ENCODE results near the gene KDF1. TPM values are rescaled to one million over a fixed set of nuclear protein-coding genes. Genes with fewer than 3 reads are reported as not detected.

Gene KDF1
- total RNA-seq, 2 donors from 2014 or later, result 0.18 to 0.68 TPM

- ATAC-seq, result no peak
- intact Hi-C loops (cut with DNase I), result no loop called here
- DNase-seq, result no peak
Measured at GRCh38 chr1:26936823-26937222, 23.4 kb downstream of the KDF1 start.

- intact Hi-C loops (cut with DNase I), result no loop called here
- ATAC-seq, result no peak
- DNase-seq, result no peak
Measured at GRCh38 chr1:26932531-26932930, 27.7 kb downstream of the KDF1 start.

- DNase-seq, result no peak
- intact Hi-C loops (cut with DNase I), result no loop called here
- no peak for ATAC-seq
Measured at GRCh38 chr1:26923711-26924110, 36.6 kb downstream of the KDF1 start.

- intact Hi-C loops (cut with DNase I), result no loop called here
- ATAC-seq (no peak), DNase-seq (no peak)
Measured at GRCh38 chr1:26922901-26923300, 37.4 kb downstream of the KDF1 start.

- intact Hi-C loops (cut with DNase I), result no loop called here
- DNase-seq, result no peak
- no peak for ATAC-seq
Measured at GRCh38 chr1:26922431-26922729, 37.9 kb downstream of the KDF1 start.

GRCh38 chr1:26921540-26922430 lies 38.5 kb downstream of the KDF1 start, which contains the start of gene NUDC:
Gene NUDC, plus strand, starts transcription at chr1:26921743. Its CDS starts 106 bp downstream, at chr1:26921849.
- DNase-seq, result peak; percentile 98
- intact Hi-C loops (cut with DNase I), result no loop called here

GRCh38 chr1:26921126-26921539 lies 39.1 kb downstream of the KDF1 start:
- intact Hi-C loops (cut with DNase I), result no loop called here
- DNase-seq, result no peak
- peak; percentile 16 to 35 for ATAC-seq

More at GRCh38 chr1:26921540-26922430, 38.5 kb downstream of the KDF1 start, which contains the start of gene NUDC:
- ATAC-seq, result peak; percentile 99

GRCh38 chr1:26915204-26915842 lies 44.9 kb downstream of the KDF1 start:
- ATAC-seq, result peak; percentile 19 to 63
- peak; percentile 52 for DNase-seq
- intact Hi-C loops (cut with DNase I), result no loop called here

- DNase-seq (peak; percentile 48), ATAC-seq (peak; percentile 74 to 87)
- intact Hi-C loops (cut with DNase I), result no loop called here
Measured at GRCh38 chr1:26913754-26914619, 46.3 kb downstream of the KDF1 start, which contains the start of gene NR0B2. Gene NR0B2, minus strand, starts transcription at chr1:26913975. Its CDS starts 35 bp downstream, at chr1:26913940.

GRCh38 chr1:26913389-26913753 lies 46.9 kb downstream of the KDF1 start:
- ATAC-seq (peak in 1 of 2 donors; percentile 4), DNase-seq (no peak)
- intact Hi-C loops (cut with DNase I), result no loop called here

GRCh38 chr1:26912147-26912490 lies 48.1 kb downstream of the KDF1 start:
- intact Hi-C loops (cut with DNase I), result no loop called here
- DNase-seq (no peak), ATAC-seq (no peak)

- no peak for DNase-seq
- no peak for ATAC-seq
- intact Hi-C loops (cut with DNase I), result no loop called here
Measured at GRCh38 chr1:26911399-26912146, 48.7 kb downstream of the KDF1 start.

- ATAC-seq (no peak), DNase-seq (no peak)
- intact Hi-C loops (cut with DNase I), result no loop called here
Measured at GRCh38 chr1:26910343-26911160, 49.7 kb downstream of the KDF1 start.

- DNase-seq (no peak), ATAC-seq (no peak)
- intact Hi-C loops (cut with DNase I), result no loop called here
Measured at GRCh38 chr1:26909951-26910342, 50.3 kb downstream of the KDF1 start.

- peak in 1 of 2 donors; percentile 84 for ATAC-seq
- intact Hi-C loops (cut with DNase I), result no loop called here
- DNase-seq, result no peak
Measured at GRCh38 chr1:26907071-26907917, 53.0 kb downstream of the KDF1 start.

- intact Hi-C loops (cut with DNase I), result no loop called here
- no peak for ATAC-seq
- no peak for DNase-seq
Measured at GRCh38 chr1:26900815-26901511, 59.3 kb downstream of the KDF1 start.
